CD14-positive monocyte (primary cell): ENCODE data around the gene SMIM33. TPM values are rescaled to one million over a fixed set of nuclear protein-coding genes. Genes with fewer than 3 reads are reported as not detected.

Source experiments
- DNase-seq, 3 donors: peaks; one replicate each; pipeline ENCODE4 v3.0.0-alpha.2; 2011 to 2022
- H2AFZ ChIP-seq: 2 replicates; pipeline ENCODE4 v1.6.0; 2012; ENCODE audit warnings: mild to moderate bottlenecking, low read depth, low read length, inconsistent platforms; ENCODE audit not compliant: insufficient read depth, poor library complexity, severe bottlenecking
- H3K27ac ChIP-seq, 2 donors: 1 replicate in 1 of 2; 2 replicates in 1 of 2; pipeline ENCODE4 v1.5.1; 2012 to 2013; ENCODE audit warnings: low read length in 2 of 2, control low read depth in 1 of 2, inconsistent platforms in 1 of 2, low read depth in 1 of 2, mild to moderate bottlenecking in 1 of 2
- H3K27me3 ChIP-seq, 2 donors: one replicate each; pipeline versions ENCODE4 v1.6.0 to v1.6.1; 2011 to 2013; ENCODE audit warnings: low read length in 2 of 2; ENCODE audit not compliant: control insufficient read depth in 2 of 2, insufficient read depth in 2 of 2
- H3K36me3 ChIP-seq, 2 donors: replicated peaks in 1 of 2; 1 replicate in 1 of 2; 2 replicates in 1 of 2; pipeline versions ENCODE4 v1.5.1 to v1.6.1; 2012 to 2013; ENCODE audit warnings: low read length in 2 of 2, control low read depth in 1 of 2, inconsistent platforms in 1 of 2, mild to moderate bottlenecking in 1 of 2; ENCODE audit not compliant: insufficient read depth in 2 of 2, control insufficient read depth in 1 of 2
- H3K4me1 ChIP-seq, 2 donors: 1 replicate in 1 of 2; 2 replicates in 1 of 2; pipeline versions ENCODE4 v1.5.1 to v1.6.1; 2012 to 2013; ENCODE audit warnings: low read length in 2 of 2, control low read depth in 1 of 2, inconsistent platforms in 1 of 2, mild to moderate bottlenecking in 1 of 2, moderate library complexity in 1 of 2; ENCODE audit not compliant: insufficient read depth in 2 of 2, control insufficient read depth in 1 of 2
- H3K4me2 ChIP-seq: replicated peaks from 2 replicates; pipeline ENCODE3; 2012; ENCODE audit warnings: low read length, moderate library complexity, mild to moderate bottlenecking; ENCODE audit not compliant: poor library complexity, severe bottlenecking; ENCODE audit errors: extremely low read depth
- H3K4me3 ChIP-seq, 3 experiments: fragments of 200-600 bp in 1 of 3; sonication (generic) in 1 of 3; replicated peaks in 1 of 3; 1 replicate in 2 of 3; 2 replicates in 1 of 3; pipeline ENCODE4 v1.5.1; 2011 to 2013; ENCODE audit warnings: low read length in 3 of 3, mild to moderate bottlenecking in 3 of 3, control low read depth in 2 of 3, low read depth in 2 of 3, inconsistent platforms in 1 of 3, moderate library complexity in 1 of 3
- H3K79me2 ChIP-seq: 2 replicates; pipeline ENCODE4 v1.6.0; 2012; ENCODE audit warnings: mild to moderate bottlenecking, control low read depth, inconsistent platforms, low read length, moderate library complexity; ENCODE audit not compliant: insufficient read depth
- H3K9ac ChIP-seq: 2 replicates; pipeline ENCODE4 v1.6.0; 2017; ENCODE audit warnings: low read length, mild to moderate bottlenecking; ENCODE audit not compliant: insufficient read depth, poor library complexity, severe bottlenecking
- H3K9me3 ChIP-seq, 2 donors: replicated peaks in 1 of 2; 1 replicate in 1 of 2; 2 replicates in 1 of 2; pipeline versions ENCODE4 v1.5.1 to v1.6.1; 2012 to 2013; ENCODE audit warnings: low read length in 2 of 2, control low read depth in 1 of 2; ENCODE audit not compliant: control insufficient read depth in 1 of 2, insufficient read depth in 1 of 2
- H4K20me1 ChIP-seq: 2 replicates; pipeline ENCODE4 v1.6.0; 2012; ENCODE audit warnings: mild to moderate bottlenecking, low read length, control low read depth, moderate library complexity; ENCODE audit not compliant: insufficient read depth
- H3K27ac Mint-ChIP-seq, 7 donors: one replicate each; pipeline ENCODE4 v1.8.0; 2020; ENCODE audit warnings: mild to moderate bottlenecking in 7 of 7, mixed read lengths in 7 of 7, moderate library complexity in 6 of 7, inconsistent platforms in 2 of 7
- H3K27me3 Mint-ChIP-seq, 3 donors: one replicate each; pipeline ENCODE4 v1.8.0; 2021 to 2022; ENCODE audit warnings: low read depth in 3 of 3, mild to moderate bottlenecking in 3 of 3, mixed read lengths in 3 of 3, moderate library complexity in 3 of 3, inconsistent platforms in 1 of 3
- H3K36me3 Mint-ChIP-seq, 2 donors: one replicate each; pipeline ENCODE4 v1.8.0; 2020; ENCODE audit warnings: mixed read lengths in 2 of 2, inconsistent platforms in 1 of 2, mild to moderate bottlenecking in 1 of 2
- H3K4me1 Mint-ChIP-seq: one replicate; pipeline ENCODE4 v1.8.0; 2020; ENCODE audit warnings: mild to moderate bottlenecking, mixed read lengths
- H3K4me3 Mint-ChIP-seq, 2 donors: one replicate each; pipeline ENCODE4 v1.8.0; 2020; ENCODE audit warnings: mild to moderate bottlenecking in 2 of 2, mixed read lengths in 2 of 2, moderate library complexity in 1 of 2
- H3K9me3 Mint-ChIP-seq, 7 donors: one replicate each; pipeline ENCODE4 v1.8.0; 2020 to 2022; ENCODE audit warnings: mixed read lengths in 7 of 7, mild to moderate bottlenecking in 6 of 7, moderate library complexity in 6 of 7, inconsistent platforms in 2 of 7
- CTCF ChIP-seq: fragments of 200-600 bp; IDR thresholded peaks from one replicate; pipeline ENCODE4 v1.8.0; 2022; ENCODE audit warnings: antibody characterized with exemption, mild to moderate bottlenecking
- WGBS: methylation state at CpG from one replicate; pipeline ENCODE4 v1.1.5; 2013; ENCODE audit warnings: missing lambda C conversion rate; ENCODE audit not compliant: insufficient coverage; 5-methylcytosine and 5-hydroxymethylcytosine counted together
- intact Hi-C, 2 donors: fragments of 100-400 bp; cut with micrococcal nuclease; formaldehyde crosslinking; loops; one replicate each; pipeline versions ENCODE4 v1.15.0 to v1.15.1; 2023
- polyA plus RNA-seq, 3 donors: library from polyadenylated mRNA; depleted of rRNA in 1 of 3; unstranded in 2 of 3; stranded (reverse) in 1 of 3; fragments of 300-500 nt in 2 of 3; fragments of >200 nt in 1 of 3; fragmentation: Illumina TruSeq in 2 of 3; gene quantifications; 1 replicate in 2 of 3; 2 replicates in 1 of 3; pipeline ENCODE4 v1.2.3, GENCODE V29; 2012 to 2021

The SMIM33 gene
- polyA plus RNA-seq, 3 donors: not detected

- Mint-ChIP-seq H3K4me1 (peaks cover 4% of the 10 kb centered on the region), H3K27me3 (peaks cover 0 to 1% (median 0%) of the 10 kb centered on the region in 3 donors), H3K36me3 (peaks cover 0 to 8% of the 10 kb centered on the region in 2 donors), H3K9me3 (peaks cover 0 to 1% (median 0%) of the 10 kb centered on the region in 7 donors), H3K27ac (no peak overlapping the region), H3K4me3 (no peak overlapping the region)
- H3K9me3 ChIP-seq: no peaks in the 10 kb centered on the region
- H3K27me3 ChIP-seq: no peaks in the 10 kb centered on the region
- H3K36me3 ChIP-seq: no peaks in the 10 kb centered on the region
- H3K4me3 ChIP-seq: no peak overlapping the region
- no peaks in the 10 kb centered on the region for H3K79me2 ChIP-seq
- H3K9ac ChIP-seq: no peak overlapping the region
- no peak overlapping the region for H2AFZ ChIP-seq
- no peak overlapping the region for H3K27ac ChIP-seq
- 100% methylated on average over 1 of the region's 5 CpGs for WGBS
- TF ChIP-seq CTCF: no peak
- intact Hi-C loops: no loop called here
- H3K4me2 ChIP-seq: no peak overlapping the region
- DNase-seq: no peak
- H3K4me1 ChIP-seq: no peaks in the 10 kb centered on the region
- H4K20me1 ChIP-seq: no peaks in the 10 kb centered on the region
Observed at GRCh38 chr5:139425497-139425896, 45.3 kb upstream of the SMIM33 start.

GRCh38 chr5:139426203-139426885 is 44.5 kb upstream of the SMIM33 start:
- Mint-ChIP-seq H3K27me3 (no peaks in the 10 kb centered on the region), H3K27ac (no peak overlapping the region), H3K9me3 (no peaks in the 10 kb centered on the region), H3K4me3 (no peak overlapping the region), H3K4me1 (peaks cover 4% of the 10 kb centered on the region), H3K36me3 (peaks cover 0 to 8% of the 10 kb centered on the region in 2 donors)
- no peak overlapping the region for H3K27ac ChIP-seq
- 83% methylated on average over 5 of the region's 8 CpGs for WGBS
- DNase-seq: no peak
- no peak overlapping the region for H3K4me3 ChIP-seq
- H3K79me2 ChIP-seq: no peaks in the 10 kb centered on the region
- H4K20me1 ChIP-seq: no peaks in the 10 kb centered on the region
- no peak for TF ChIP-seq CTCF
- H3K9me3 ChIP-seq: no peaks in the 10 kb centered on the region
- no peak overlapping the region for H2AFZ ChIP-seq
- no peaks in the 10 kb centered on the region for H3K27me3 ChIP-seq
- H3K4me2 ChIP-seq: no peak overlapping the region
- intact Hi-C loops: no loop called here
- H3K4me1 ChIP-seq: no peaks in the 10 kb centered on the region
- no peak overlapping the region for H3K9ac ChIP-seq
- H3K36me3 ChIP-seq: no peaks in the 10 kb centered on the region
